HFFc6 (cell line): ENCODE results near the gene KCNJ5. TPM values are rescaled to one million over a fixed set of nuclear protein-coding genes. Genes with fewer than 3 reads are reported as not detected.

Experiments used
- DNase-seq: peaks from one replicate; pipeline ENCODE4 v3.0.0-alpha.2; 2018
- H3K27ac Mint-ChIP-seq: 2 replicates; pipeline ENCODE4 v1.8.0; 2020; ENCODE audit warnings: mild to moderate bottlenecking, mixed read lengths
- H3K27me3 Mint-ChIP-seq: 2 replicates; pipeline ENCODE4 v1.8.0; 2021; ENCODE audit warnings: mild to moderate bottlenecking, moderate library complexity, mixed read lengths; ENCODE audit not compliant: insufficient read depth
- H3K36me3 Mint-ChIP-seq: 2 replicates; pipeline ENCODE4 v1.8.0; 2021; ENCODE audit warnings: low read depth, mixed read lengths
- H3K4me1 Mint-ChIP-seq: 2 replicates; pipeline ENCODE4 v1.8.0; 2020; ENCODE audit warnings: low read depth, mixed read lengths
- H3K4me3 Mint-ChIP-seq: 2 replicates; pipeline ENCODE4 v1.8.0; 2020; ENCODE audit warnings: mild to moderate bottlenecking, moderate library complexity, mixed read lengths
- H3K9me3 Mint-ChIP-seq: 2 replicates; pipeline ENCODE4 v1.8.0; 2020; ENCODE audit warnings: mild to moderate bottlenecking, mixed read lengths
- total RNA-seq, 6 experiments: library from RNA; stranded (reverse); fragmentation: NEBNext Ultra II Directional; extraction: Animal tissue kit (Norgen Biotek cat#: 25700); gene quantifications; 2 replicates in 1 of 6; 3 replicates in 5 of 6; pipeline ENCODE4 v1.2.3, GENCODE V29; 2021
- TF ChIP-seq, protein P1 (sequence below): fragments of 200-600 bp; sonication (generic); IDR thresholded peaks from 2 replicates; pipeline ENCODE4 v1.5.0; 2021; ENCODE audit warnings: antibody characterized with exemption, mild to moderate bottlenecking

The KCNJ5 gene
- total RNA-seq, 6 experiments from 2014 or later: not detected

GRCh38 chr11:128906185-128907050 is 15.3 kb downstream of the KCNJ5 start:
- no peak for DNase-seq
- H3K4me1 Mint-ChIP-seq: peaks cover 70% of the 10 kb centered on the region
- H3K27ac Mint-ChIP-seq: no peak overlapping the region
- H3K36me3 Mint-ChIP-seq: no peaks in the 10 kb centered on the region
- no peaks in the 10 kb centered on the region for H3K9me3 Mint-ChIP-seq
- peak overlapping the region; percentile 82 for H3K4me3 Mint-ChIP-seq
- peaks cover 6% of the 10 kb centered on the region; the same call in 1 of the 2 replicates for H3K27me3 Mint-ChIP-seq
- TF ChIP-seq, protein P1, sequence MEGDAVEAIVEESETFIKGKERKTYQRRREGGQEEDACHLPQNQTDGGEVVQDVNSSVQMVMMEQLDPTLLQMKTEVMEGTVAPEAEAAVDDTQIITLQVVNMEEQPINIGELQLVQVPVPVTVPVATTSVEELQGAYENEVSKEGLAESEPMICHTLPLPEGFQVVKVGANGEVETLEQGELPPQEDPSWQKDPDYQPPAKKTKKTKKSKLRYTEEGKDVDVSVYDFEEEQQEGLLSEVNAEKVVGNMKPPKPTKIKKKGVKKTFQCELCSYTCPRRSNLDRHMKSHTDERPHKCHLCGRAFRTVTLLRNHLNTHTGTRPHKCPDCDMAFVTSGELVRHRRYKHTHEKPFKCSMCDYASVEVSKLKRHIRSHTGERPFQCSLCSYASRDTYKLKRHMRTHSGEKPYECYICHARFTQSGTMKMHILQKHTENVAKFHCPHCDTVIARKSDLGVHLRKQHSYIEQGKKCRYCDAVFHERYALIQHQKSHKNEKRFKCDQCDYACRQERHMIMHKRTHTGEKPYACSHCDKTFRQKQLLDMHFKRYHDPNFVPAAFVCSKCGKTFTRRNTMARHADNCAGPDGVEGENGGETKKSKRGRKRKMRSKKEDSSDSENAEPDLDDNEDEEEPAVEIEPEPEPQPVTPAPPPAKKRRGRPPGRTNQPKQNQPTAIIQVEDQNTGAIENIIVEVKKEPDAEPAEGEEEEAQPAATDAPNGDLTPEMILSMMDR: peak; percentile 12

- TF ChIP-seq, protein P1: no peak
- Mint-ChIP-seq H3K27me3 (peaks cover 9% of the 10 kb centered on the region), H3K36me3 (no peaks in the 10 kb centered on the region), H3K4me1 (peaks cover 59% of the 10 kb centered on the region), H3K4me3 (no peak overlapping the region), H3K9me3 (no peaks in the 10 kb centered on the region), H3K27ac (no peak overlapping the region)
- DNase-seq: no peak
These were observed 16.4 kb downstream of the KCNJ5 start for GRCh38 chr11:128907585-128907984.

DNA sequence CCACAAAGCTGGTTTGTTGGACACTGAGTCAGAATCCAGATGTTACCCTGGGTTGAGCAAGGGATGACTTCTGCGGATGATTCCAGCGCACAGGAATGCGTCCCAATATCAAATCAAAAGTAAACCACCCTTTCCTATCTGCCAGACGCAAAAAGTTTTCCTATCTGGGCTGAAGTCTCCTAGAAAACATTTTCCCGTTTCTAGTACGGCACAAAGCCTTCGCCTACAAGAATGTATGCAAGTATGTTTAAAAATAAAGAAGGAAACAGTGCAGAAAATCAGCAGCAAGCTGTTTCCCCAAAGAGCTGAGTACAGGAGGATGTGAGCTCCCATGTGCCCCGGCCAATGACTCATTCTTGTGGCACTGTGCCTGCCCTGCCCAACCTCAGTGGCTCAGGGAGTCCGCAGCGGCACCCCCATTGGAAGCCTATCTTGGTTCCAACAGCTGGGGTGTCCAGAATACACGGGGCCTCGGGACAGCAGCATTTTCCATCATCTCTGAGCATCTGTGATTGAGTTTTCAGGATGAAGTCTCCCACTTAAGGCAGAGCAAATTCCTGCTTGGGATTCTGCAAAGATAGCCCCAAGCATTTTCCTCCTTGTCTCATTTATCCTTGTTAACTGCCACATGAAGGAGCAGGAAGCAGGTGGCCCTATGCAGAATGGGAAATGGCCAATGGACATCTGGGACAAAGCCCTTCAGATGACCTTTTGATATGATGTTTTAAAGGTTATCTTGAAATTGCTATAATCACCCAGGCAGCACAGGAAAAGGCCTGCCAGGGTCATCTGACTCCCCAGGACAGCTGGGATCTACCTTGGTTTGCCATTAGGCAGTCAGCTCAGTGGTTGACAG is 17.5 kb downstream of the KCNJ5 start:
- Mint-ChIP-seq H3K27ac (peak overlapping the region; percentile 53), H3K4me1 (peaks cover 48% of the 10 kb centered on the region), H3K9me3 (no peaks in the 10 kb centered on the region), H3K4me3 (peak overlapping the region; percentile 78), H3K27me3 (peaks cover 14% of the 10 kb centered on the region), H3K36me3 (no peaks in the 10 kb centered on the region)
- DNase-seq: peak; percentile 66
- TF ChIP-seq, protein P1: no peak

DNA sequence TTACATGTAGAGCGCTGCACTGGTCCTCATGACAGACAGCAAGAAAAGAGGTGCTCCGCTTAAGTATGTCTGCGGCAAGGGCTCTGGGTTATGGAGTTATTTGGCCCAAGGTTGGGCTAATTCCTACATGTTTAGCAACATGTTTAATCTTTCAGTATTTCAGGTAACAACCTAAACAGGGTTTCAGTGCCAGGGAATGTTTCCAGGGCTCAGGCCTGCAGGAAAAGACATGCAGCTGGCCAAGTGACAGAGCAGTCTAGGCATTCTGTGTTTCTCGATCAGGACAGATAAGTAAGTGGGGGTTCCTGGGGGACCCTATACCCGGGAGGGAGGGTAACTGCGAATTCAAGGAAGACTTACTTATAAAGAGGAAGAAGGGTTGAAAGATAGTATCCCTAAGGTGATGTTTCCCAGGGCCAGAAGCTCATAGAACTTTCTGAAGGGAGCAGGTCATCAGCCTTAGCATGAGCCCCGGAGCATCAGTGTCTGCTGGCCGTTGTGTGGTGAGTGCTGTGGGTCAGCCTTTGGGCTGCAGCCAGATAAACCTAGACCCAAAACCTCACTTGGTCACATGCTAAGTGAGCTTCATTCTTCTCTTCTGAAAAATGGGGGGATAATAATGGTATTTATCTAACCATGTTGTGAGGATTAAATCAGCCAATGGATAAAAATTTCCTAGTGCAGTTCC is 18.4 kb downstream of the KCNJ5 start:
- DNase-seq: no peak
- Mint-ChIP-seq H3K27ac (no peak overlapping the region), H3K27me3 (peaks cover 20% of the 10 kb centered on the region), H3K4me1 (peaks cover 39% of the 10 kb centered on the region), H3K36me3 (no peaks in the 10 kb centered on the region), H3K4me3 (no peak overlapping the region), H3K9me3 (no peaks in the 10 kb centered on the region)
- TF ChIP-seq, protein P1: no peak

GRCh38 chr11:128910576-128910975 is 19.4 kb downstream of the KCNJ5 start:
- Mint-ChIP-seq H3K27ac (no peak overlapping the region), H3K4me1 (peaks cover 36% of the 10 kb centered on the region), H3K27me3 (peaks cover 26% of the 10 kb centered on the region), H3K4me3 (no peak overlapping the region), H3K9me3 (peaks cover under 1% of the 10 kb centered on the region), H3K36me3 (peaks cover under 1% of the 10 kb centered on the region; the same call in 1 of the 2 replicates)
- TF ChIP-seq, protein P1: no peak
- DNase-seq: no peak
